Measurements from ENCODE around the gene ALKBH4.
"Not testable (repeated sequence)": the region's sequence is repeated elsewhere in the genome, so short reads cannot be mapped to it uniquely, and the experiment has no call there.

ALKBH4 gene

DNA sequence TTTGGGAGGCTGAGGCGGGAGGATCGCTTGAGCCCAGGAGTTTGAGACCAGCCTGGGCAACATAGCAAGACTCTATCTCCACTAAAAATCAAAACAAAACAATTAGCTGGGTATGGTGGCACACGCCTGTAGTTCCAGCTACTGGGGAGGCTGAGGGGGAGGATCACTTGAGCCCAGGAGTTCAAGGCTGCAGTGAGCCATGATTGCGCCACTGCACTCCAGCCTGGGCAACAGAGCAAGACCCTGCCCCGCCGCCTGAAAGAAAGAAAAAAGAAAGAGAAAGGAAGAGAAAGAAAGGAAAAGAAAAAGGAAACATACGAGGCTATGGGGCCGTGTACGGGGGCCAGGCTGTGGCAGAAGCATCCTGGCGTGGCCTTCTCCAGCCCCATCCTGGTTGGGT is 9.7 kb downstream of the ALKBH4 start:
- FAIRE-seq = not testable (repeated sequence)

DNA sequence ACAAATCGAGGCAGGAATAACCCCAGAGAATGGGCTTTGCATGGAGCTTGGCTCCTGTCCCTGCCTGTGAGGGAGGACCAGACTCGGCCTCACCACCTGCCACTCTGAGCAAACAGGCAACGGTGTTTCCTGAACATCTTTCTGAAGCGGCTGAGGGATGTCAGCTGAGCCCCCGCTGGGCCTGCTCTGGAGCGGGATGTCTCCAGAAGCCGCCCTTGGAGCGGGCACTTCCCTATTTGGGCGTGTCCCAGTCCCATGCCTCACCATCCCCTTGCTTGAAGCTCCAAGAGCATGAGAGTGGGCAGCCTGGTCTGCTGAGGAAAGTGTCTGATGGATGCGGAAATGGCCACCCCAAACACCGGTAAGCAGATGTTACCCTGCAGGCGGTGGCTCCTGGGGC is 10.2 kb downstream of the ALKBH4 start:
- FAIRE-seq = no peak

DNA sequence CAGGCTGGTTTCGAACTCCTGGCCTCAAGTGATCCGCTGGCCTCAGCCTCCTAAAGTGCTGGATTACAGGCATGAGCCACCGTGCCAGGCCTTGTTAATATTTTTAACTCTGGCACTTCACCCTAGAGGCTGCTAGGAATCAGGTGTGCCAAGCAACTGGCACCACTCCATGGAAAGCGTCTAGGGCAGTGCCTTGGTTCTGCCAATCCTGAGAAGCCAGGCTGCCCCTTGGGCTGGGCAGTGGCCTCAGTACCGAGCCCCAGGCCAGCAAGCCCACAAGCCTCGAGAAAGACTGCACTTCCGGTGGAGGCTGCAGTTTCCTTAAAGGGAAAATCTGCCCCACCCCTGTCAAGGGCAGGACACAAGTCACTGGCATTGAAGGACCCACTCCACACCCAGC is 11.3 kb downstream of the ALKBH4 start:
- no peak for FAIRE-seq

DNA sequence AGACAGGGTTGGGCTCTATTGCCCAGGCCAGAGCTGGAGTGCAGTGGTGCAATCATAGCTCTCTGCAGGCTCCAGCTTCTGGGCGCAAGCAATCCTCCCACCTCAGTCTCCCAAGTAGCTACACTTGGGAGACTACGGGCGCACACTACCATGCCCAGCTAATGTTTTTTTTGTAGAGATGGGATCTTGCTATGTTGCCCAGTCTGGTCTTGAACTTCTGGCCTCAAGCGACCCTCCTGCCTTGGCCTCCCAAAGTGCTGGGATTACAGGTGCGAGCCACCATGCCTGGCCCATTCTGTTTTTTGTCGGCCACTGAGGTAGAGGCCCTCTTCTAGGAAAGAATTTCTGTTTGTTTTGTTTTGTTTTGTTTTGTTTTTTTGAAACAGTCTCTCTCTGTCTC is 12.2 kb downstream of the ALKBH4 start:
- no peak for FAIRE-seq

- no peak for FAIRE-seq
Measured at GRCh38 chr7:102451371-102452054, 13.2 kb downstream of the ALKBH4 start.

DNA sequence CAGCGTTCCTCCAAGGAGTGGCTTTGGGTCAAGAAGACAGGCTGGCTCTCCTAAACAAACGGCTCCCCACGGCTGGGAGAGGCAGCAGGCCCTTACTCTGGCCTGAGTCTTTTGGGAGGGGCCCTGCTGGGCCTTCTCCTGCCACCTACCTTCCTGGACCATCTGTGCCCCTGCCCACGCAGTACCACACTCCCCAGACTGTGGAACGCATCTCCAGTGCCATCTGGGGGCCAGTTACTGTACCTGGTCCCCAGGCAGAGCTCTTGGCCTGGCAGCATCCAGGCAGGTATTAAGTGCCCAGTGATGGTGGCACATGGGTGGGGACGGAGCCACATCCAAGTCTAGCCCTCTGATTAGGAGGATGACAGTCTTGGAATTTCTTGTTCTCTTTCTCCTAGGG is 14.4 kb downstream of the ALKBH4 start:
- FAIRE-seq = no peak

DNA sequence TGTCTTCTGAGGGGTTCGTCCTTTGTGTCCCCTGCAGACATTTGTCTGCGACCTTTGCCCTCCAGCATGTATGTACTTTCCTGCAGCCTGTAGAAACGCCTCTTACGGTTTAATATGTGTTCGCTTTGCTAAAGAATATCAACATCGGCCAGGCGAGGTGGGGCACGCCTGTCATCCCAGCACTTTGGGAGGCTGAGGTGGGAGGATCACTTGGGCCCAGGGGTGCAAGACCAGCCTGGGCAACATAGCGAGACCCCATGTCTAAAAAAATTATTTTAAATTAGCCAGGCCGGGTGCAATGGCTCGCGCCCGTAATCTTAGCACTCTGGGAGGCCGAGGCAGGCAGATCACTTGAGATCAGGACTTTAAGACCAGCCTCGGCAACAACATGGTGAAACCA is 15.5 kb downstream of the ALKBH4 start:
- FAIRE-seq = no peak

GRCh38 chr7:102447311-102447710 is 17.4 kb downstream of the ALKBH4 start:
- no peak for FAIRE-seq

DNA sequence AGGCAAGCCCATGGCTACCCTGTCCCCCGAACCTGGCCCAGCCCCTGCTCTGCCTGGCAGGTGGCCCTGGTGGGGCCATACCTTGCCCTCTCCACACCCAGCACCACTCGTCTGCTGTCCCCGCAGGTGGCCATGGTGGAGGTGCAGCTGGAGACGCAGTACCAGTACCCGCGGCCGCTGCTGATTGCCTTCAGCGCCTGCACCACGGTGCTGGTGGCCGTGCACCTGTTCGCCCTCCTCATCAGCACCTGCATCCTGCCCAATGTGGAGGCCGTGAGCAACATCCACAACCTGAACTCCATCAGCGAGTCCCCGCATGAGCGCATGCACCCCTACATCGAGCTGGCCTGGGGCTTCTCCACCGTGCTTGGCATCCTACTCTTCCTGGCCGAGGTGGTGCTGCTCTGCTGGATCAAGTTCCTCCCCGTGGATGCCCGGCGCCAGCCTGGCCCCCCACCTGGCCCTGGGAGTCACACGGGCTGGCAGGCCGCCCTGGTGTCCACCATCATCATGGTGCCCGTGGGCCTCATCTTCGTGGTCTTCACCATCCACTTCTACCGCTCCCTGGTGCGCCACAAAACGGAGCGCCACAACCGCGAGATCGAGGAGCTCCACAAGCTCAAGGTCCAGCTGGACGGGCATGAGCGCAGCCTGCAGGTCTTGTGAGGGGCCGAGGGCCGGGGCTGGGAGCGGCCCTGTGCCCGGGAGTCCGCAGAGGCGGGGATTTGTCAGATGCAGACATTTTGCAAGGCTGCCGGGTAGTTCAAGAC is 18.1 kb downstream of the ALKBH4 start:
- FAIRE-seq = no peak

DNA sequence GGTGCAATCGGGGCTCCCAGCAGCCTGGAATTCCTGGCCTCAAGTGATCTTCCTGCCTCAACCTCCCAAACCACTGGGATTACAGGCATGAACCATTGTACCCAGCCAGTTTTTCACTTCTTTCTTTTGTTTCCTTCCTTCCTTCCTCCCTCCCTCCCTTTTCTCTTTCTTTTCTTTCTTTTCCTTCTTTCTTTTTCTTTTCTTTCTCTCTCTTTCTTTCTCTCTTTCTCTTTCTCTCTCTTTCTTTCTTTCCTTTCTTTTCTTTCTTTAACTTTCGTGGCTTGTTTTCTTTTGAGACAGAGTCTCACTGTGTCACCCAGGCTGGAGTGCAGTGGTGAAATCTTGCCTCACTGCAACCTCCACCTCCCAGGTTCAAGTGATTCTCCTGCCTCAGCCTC is 19.0 kb downstream of the ALKBH4 start:
- no peak for FAIRE-seq

- FAIRE-seq = no peak
Measured at GRCh38 chr7:102444961-102445673, 19.5 kb downstream of the ALKBH4 start.

DNA sequence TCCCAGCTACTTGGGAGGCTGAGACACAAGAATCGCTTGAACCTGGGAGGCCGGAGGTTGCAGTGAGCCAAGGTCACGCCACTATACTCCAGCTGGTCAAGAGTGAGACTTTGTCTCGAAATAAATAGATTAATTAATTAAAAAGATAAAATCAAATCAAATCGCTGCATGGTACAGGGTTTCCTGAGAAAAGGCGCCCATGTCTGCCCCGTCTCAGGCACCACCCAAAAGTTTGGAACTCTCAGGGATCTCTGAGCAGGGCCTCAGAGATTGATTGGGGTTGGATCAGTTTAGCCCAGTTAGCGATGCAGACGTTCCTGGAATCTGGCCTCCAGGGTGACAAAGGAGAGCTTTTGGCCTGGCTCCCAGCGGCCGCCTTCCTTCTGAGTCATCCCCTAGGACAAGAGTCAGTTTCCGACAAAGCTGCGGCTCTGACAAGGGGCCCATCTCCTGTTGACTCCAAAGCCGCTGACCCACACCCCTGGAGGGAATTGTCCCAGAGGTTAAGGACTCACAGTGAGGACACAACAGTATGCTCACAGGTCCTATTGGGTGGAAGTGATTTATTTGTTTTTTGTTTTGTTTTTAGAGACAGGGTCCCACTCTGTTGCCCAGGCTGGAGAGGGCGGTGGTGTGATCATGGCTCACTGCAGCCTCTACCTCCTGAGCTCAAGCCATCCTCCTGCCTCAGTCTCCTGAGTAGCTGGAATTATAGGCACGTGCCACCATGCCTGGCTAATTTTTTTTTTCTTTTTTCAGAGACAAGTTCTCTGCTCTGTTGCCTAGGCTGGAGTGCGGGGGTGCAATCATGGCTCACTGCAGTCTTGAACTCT is 24.5 kb downstream of the ALKBH4 start:
- no peak for FAIRE-seq

GRCh38 chr7:102436118-102436517 is 28.5 kb downstream of the ALKBH4 start:
- no peak for FAIRE-seq

GRCh38 chr7:102434039-102434486 is 30.6 kb downstream of the ALKBH4 start:
- no peak for FAIRE-seq

DNA sequence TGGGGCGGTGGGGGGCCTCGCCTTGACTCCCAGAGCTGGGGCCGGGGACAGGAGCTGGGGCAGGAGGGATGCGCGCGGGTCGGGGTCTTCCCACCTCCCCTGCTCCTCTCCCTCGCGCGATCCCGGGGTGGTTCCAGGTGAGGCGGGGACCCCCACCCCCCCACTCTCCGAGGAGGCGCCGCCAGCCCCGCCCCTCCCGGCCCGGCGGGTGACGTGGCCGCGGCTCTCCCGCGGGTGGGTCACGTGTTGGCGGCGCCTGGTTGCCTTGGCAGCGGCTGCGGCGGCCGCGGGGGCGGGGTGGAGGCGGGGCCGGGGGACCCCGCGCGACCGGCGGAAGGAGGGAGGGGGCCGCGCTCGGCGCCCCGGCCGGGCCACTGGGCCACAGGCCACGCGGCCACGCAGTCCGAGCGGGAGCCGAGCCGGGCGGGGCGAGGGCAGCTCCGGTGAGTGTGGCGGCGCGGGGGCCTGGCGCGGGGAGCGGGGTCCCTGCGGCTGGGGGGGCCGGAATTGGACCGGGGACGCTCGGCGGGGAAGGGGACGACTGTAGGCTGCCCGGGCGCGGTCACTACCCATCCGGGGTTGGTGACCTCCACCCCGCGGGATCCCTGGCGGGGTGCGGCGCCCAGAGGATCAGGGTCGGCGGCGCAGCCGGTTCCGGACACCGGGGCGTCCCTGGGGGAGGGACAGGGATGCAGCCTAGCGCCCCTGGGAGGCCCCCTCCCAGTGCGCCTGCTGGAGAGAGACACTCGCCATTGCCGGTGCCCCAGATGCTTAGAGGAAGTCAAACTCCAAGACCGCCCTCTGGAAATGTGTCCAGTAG is 31.2 kb downstream of the ALKBH4 start, which contains the start of gene ORAI2:
Gene ORAI2, plus strand, starts transcription at position 357 of the 820 bp plus-strand sequence. CDS start 5,382 bp downstream, outside the sequence.
- no peak for FAIRE-seq

DNA sequence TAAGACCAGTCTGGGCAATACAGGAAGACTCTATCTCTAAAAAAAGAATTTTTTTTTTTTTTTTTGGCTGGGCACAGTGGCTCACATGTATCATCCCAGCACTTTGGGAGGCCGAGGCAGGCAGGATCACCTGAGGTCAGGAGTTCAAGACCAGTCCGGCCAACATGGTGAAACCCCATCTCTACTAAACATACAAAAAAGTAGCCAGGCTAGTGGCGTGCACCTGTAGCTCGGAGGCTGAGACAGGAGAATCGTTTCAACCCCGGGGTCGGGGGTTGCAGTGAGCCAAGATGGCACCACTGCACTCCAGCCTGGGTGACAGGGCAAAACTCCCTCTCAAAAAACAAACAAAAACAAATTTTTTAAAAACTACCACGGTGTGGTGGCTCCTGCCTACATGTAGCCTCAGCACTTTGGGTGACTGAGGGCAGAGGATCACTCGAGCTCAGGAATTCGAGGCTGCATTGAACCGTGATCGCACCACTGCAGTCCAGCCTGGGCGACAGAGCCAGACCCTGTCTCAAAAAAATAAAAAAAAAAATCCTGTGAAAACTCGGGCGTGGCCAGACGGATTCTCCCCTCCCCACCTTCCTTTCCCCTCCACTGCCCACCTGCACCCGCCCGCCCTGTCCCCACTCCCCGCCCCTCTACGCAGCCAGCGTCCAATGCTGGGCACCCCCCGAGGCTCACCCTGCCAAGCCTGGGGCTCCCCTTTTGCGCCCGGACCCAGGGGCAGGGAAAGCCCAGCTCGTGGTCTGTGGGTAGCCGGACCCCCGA is 32.0 kb downstream of the ALKBH4 start:
- FAIRE-seq = no peak

GRCh38 chr7:102431617-102432298 is 32.9 kb downstream of the ALKBH4 start:
- no peak for FAIRE-seq

- no peak for FAIRE-seq
Measured at GRCh38 chr7:102429141-102429899, 35.3 kb downstream of the ALKBH4 start.

DNA sequence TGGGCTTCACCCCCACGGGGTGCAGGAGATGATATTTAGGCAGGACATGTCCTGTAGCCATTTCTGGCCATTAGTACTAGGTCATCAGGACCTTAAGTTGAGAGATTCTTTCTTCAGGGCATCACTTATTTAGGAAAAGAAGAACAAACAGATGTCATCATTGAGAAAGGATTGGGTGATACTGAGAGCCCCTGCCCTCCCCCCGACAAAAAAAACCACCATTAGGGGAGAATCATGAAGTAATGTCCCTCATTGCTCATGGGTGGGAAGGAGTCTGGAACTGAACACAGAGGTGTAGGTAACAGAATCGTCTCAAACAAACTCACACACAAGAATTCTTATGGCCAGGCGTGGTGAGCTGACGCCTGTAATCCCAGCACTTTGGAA is 37.7 kb downstream of the ALKBH4 start:
- FAIRE-seq = no peak
